ENCODE data around the gene ACAP1.
"Not testable (repeated sequence)": the region's sequence is repeated elsewhere in the genome, so short reads cannot be mapped to it uniquely, and the experiment has no call there.

ACAP1 gene

GRCh38 chr17:7329997-7330637 is 6.2 kb upstream of the ACAP1 start:
- peak; percentile 70 for DNase-seq

DNA sequence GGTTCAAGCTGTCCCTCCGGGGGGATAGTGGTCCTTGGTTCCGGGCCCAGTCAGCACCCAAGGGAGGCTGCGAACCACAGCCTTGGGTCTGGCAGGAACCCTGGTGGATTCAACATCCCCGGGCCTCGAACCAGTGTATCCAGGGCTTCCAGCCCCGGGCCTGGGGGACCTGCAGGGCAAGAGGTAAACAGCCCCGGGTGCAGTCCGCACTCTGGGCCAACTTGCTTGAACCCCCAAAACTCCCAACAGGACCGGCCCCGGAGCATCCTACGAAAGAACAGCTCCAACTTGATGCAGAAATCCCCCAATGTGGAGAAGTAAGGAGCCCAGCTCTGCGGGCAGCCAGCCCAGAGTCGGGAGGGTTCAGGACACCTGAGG is 5.7 kb upstream of the ACAP1 start:
- DNase-seq = no peak

- DNase-seq = no peak
Observed at GRCh38 chr17:7332111-7332510, 4.2 kb upstream of the ACAP1 start.

DNA sequence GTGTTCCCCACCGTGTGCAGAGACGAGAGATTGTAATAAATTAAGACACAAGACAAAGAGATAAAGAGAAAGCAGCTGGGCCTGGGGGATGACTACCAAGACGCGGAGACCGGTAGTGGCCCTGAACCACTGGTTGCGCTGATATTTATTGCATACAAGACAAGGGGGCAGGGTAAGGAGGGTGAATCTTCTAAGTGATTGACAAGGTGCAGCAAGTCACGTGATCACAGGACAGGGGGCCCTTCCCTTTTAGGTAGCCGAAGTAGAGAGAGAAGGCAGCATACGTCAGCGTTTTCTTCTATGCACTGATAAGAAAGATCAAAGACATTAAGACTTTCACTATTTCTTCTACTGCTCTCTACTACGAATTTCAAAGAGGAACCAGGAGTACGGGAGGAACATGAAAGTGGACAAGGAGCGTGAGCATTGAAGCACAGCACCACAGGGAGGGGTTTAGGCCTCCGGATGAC is 3.7 kb upstream of the ACAP1 start:
- DNase-seq = peak; percentile 57

- no peak for DNase-seq
Observed at GRCh38 chr17:7334938-7335538, 1.3 kb upstream of the ACAP1 start.

DNA sequence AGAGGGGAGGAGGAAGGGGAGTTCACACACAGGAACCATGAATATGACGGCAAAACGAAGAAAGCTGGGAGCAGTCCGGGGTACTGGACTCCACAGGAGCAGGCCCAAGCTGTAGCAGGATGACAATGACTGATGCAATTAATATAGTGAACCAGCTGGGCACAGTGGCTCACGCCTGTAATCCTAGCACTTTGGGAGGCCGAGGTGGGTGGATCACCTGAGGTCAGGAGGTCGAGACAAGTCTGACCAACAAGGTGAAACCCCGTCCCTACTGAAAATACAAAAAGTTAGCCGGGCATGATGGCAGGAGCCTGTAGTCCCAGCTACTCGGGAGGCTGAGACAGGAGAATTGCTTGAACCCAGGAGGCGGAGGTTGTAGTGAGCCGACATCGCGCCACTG is 564 bp upstream of the ACAP1 start:
- DNase-seq = not testable (repeated sequence)

DNA sequence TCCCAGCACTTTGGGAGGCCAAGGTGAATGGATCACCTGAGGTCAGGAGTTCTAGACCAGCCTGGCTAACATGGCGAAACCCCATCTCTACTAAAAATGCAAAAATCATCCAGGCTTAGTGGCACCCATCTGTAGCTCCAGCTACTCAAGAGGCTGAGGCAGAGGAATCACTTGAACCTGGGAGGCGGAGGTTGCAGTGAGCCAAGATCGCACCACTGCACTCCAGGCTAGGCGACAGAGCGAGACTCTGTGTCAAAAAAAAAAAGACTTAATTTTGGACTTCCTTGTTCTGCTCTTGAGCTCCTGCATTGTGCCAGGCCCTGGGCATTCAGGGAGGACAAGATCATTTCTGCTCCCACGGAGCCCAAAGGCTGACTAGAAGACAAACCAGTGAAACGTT is 1.3 kb downstream of the ACAP1 start:
- DNase-seq = not testable (repeated sequence)

DNA sequence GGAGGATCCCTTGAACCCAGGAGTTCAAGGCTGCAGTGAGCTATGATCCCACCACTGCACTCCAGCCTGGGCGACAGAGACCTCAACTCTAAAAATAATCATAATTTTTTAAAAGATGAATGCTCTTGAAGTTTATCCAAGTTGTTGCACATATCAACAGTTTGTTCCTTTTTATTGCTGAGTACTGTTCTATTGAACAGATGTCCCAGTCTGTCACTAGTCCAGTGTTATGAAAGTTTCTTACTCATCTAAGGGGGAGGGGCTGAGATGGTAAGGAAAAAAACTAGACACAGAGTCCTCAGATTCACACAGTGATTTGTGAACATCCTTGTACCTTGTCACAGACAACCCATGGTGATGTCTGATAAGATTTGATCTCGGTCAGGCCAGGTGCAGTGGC is 3.9 kb downstream of the ACAP1 start:
- no peak for DNase-seq

DNA sequence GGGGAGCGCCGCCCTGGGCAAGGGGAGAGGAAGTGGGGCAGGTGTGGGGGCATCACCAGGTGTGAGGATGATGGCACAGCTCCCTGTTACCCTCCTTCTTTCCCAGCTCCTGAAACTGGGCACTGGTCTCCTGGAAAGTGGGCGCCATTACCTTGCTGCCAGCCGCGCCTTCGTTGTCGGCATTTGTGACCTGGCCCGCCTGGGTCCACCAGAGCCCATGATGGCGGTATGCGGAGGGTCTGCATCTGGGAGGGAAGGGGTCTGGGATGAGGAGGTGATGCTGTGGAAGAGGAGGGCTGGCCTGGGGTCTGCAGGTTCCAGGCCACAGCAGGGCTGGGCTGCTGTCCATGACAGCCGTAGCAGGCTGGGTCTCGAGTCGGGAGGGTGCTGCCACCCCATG is 5.5 kb downstream of the ACAP1 start:
- DNase-seq = no peak

- no peak for DNase-seq
Observed at GRCh38 chr17:7343250-7343649, 6.9 kb downstream of the ACAP1 start.

GRCh38 chr17:7346761-7347614 is 10.7 kb downstream of the ACAP1 start:
- no peak for DNase-seq

GRCh38 chr17:7347630-7348477 is 11.5 kb downstream of the ACAP1 start:
- DNase-seq = no peak

DNA sequence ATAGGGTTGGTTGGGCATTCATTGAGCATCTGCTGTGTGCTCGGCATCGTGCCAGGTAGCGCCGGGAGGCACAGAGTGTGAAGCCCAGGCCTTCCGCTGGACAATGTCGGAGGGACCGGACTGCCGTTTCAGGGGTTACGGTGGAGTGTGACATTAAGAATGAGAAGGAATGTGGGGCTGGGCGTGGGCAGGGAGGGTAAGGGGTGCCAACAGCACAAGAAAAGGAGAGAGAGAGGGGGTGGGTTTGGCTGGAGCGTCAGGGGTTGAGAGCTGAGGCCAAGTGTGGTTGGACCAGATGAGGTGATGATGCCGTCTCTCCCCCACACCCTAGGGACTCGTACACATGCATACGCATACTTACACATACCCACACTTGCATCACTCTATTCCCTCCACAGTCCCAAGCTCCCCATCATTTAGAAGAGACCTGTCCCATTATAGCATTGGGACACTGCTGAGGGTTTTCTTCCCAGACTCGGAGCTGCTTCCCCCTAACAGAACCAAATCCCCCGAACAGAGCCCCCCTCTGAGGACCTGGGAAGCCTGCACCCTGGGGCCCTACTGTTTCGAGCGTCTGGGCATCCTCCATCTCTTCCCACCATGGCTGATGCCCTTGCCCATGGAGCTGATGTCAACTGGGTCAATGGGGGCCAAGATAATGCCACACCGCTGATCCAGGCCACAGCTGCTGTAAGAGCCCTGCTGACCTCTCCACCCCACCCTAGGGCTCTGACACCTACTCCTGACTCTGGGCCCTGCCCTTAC is 12.3 kb downstream of the ACAP1 start:
- no peak for DNase-seq

- DNase-seq = peak; percentile 84
Observed at GRCh38 chr17:7351665-7352502, 15.6 kb downstream of the ACAP1 start, which contains the start of gene KCTD11. Gene KCTD11, plus strand, starts transcription at chr17:7352162.

GRCh38 chr17:7352503-7352889 is 16.2 kb downstream of the ACAP1 start:
- DNase-seq = no peak

DNA sequence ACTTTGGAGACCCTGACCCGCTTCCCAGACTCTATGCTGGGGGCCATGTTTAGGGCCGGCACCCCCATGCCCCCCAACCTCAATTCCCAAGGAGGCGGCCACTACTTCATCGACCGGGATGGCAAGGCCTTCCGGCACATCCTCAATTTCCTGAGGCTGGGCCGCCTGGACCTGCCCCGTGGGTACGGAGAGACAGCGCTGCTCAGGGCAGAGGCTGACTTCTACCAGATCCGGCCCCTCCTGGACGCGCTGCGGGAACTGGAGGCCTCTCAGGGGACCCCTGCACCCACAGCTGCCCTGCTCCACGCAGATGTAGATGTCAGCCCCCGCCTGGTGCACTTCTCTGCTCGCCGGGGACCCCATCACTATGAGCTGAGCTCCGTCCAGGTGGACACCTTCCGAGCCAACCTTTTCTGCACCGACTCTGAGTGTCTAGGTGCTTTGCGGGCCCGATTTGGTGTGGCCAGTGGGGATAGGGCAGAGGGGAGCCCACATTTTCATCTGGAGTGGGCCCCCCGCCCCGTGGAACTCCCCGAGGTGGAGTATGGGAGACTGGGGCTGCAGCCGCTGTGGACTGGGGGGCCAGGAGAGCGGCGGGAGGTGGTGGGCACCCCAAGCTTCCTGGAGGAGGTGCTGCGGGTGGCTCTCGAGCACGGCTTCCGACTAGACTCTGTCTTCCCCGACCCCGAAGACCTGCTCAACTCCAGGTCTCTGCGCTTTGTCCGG is 16.7 kb downstream of the ACAP1 start:
- DNase-seq = no peak

GRCh38 chr17:7354262-7354843 is 18.0 kb downstream of the ACAP1 start:
- DNase-seq = peak; percentile 80

DNA sequence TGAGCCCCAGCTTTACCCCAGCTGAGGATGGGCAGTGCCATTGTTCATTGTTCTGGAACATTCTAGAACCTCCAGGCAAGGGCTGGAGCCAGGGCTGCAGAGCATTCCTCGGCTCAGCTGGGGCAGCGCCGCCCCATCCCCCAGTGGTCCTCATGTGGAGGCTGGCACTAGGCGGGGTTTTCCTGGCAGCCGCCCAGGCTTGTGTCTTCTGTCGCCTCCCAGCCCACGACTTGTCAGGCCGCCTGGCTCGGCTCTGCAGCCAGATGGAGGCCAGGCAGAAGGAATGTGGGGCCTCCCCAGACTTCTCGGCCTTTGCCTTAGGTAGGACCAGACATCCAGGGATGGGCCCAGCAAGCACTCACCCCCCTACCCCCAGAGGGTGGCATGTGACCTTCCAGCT is 18.7 kb downstream of the ACAP1 start, which contains the start of gene TMEM95:
Gene TMEM95 (plus strand): TSS at position 104 of the 400 bp plus-strand sequence. CDS start 49 bp downstream, at position 153.
- no peak for DNase-seq

DNA sequence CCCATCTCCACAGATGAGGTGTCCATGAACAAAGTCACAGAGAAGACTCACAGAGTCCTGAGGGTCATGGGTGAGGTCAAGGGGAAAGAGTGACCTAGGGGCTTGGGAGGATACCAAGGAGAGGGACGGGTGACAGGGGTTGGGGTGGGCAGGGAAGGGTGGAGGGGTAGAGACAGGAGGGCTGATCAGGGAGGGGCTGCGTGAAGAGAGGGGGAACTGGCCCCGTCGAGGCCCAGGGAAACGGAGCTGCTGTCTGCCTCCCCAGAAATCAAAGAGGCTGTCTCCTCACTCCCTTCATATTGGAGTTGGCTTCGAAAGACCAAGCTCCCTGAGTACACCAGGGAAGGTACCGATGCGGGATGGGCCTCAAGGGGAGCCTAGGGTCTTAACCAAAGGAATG is 19.2 kb downstream of the ACAP1 start:
- no peak for DNase-seq

- DNase-seq = peak; percentile 82
Observed at GRCh38 chr17:7356072-7356549, 19.8 kb downstream of the ACAP1 start.
